BLaER1 (cell line): ENCODE measurements around the gene ZNF428.
A peak's percentile ranks its signal among the peaks of the same experiment; 100 is the strongest.

Source experiments
- H3K27ac ChIP-seq: shearing (Covaris generic); formaldehyde crosslinking; 2 replicates; pipeline ENCODE4 v1.8.1; 2022
- H3K27me3 ChIP-seq: shearing (Covaris generic); formaldehyde crosslinking; 2 replicates; pipeline ENCODE4 v1.8.1; 2022
- H3K36me3 ChIP-seq: shearing (Covaris generic); formaldehyde crosslinking; 2 replicates; pipeline ENCODE4 v1.8.1; 2022
- H3K4me1 ChIP-seq: shearing (Covaris generic); formaldehyde crosslinking; 2 replicates; pipeline ENCODE4 v1.8.1; 2022
- H3K4me2 ChIP-seq: shearing (Covaris generic); formaldehyde crosslinking; 2 replicates; pipeline ENCODE4 v1.8.1; 2022
- H3K4me3 ChIP-seq: shearing (Covaris generic); formaldehyde crosslinking; 2 replicates; pipeline ENCODE4 v1.8.1; 2022
- H3K9ac ChIP-seq: shearing (Covaris generic); formaldehyde crosslinking; 2 replicates; pipeline ENCODE4 v1.8.1; 2022
- H3K9me3 ChIP-seq: shearing (Covaris generic); formaldehyde crosslinking; 2 replicates; pipeline ENCODE4 v1.8.1; 2022
- H4K20me1 ChIP-seq: shearing (Covaris generic); formaldehyde crosslinking; 2 replicates; pipeline ENCODE4 v1.8.1; 2022
- Cebpa-rat ChIP-seq: shearing (Covaris generic); IDR thresholded peaks from 2 replicates; pipeline ENCODE4 v1.8.1; 2022

Gene ZNF428

DNA sequence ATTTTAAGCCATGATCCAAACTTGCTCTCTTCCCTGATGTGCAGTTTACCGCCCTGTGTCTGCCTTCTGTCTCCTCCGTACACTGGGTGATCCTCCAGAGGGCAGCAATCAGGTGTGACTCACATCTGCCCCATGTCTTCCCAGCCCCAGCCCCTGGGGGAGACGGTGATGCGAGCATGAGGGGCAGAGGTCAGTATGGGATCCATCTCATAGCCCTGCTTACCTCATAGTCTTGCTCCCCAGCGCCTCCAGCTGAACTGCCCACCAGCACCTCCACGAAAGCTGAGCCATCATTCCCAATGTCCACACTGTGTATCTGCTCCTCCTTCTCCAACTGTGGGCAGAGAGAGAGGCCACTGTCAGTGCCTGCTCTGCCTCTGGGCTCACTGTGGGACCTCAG lies 58.7 kb downstream of the ZNF428 start:
- Histone ChIP-seq H3K4me1 (peaks cover 68% of the 10 kb centered on the region), H3K4me2 (peak overlapping the region; percentile 87), H3K4me3 (no peak overlapping the region), H3K9me3 (no peaks in the 10 kb centered on the region), H4K20me1 (no peaks in the 10 kb centered on the region), H3K27ac (peak overlapping the region; percentile 95), H3K9ac (peak overlapping the region; percentile 63; the same call in 1 of the 2 replicates), H3K27me3 (no peaks in the 10 kb centered on the region), H3K36me3 (peaks cover 33% of the 10 kb centered on the region)
- no peak for TF ChIP-seq Cebpa-rat
